AG09309 (cell line): ENCODE measurements around the gene FAIM2.

Experiments used
- DNase-seq: peaks from one replicate; pipeline ENCODE4 v3.0.0-alpha.2; 2010; ENCODE audit warnings: low read depth
- H3K4me3 ChIP-seq: 2 replicates; pipeline ENCODE4 v1.5.1; 2011; ENCODE audit warnings: mild to moderate bottlenecking, low read depth, low read length, moderate library complexity; ENCODE audit not compliant: control insufficient read depth
- CTCF ChIP-seq: IDR thresholded peaks from 2 replicates; pipeline ENCODE4 v1.5.1; 2011; ENCODE audit warnings: mild to moderate bottlenecking, low read depth, low read length, inconsistent platforms; ENCODE audit not compliant: insufficient read depth, control insufficient read depth; ENCODE audit errors: missing control alignments

Gene FAIM2

GRCh38 chr12:49868952-49869815, 34.5 kb downstream of the FAIM2 start:
- DNase-seq = peak; percentile 87

GRCh38 chr12:49868449-49868848, 35.3 kb downstream of the FAIM2 start:
- DNase-seq = no peak
- no peak for TF ChIP-seq CTCF
- H3K4me3 ChIP-seq = no peak overlapping the region

More at GRCh38 chr12:49868952-49869815, 34.5 kb downstream of the FAIM2 start:
- H3K4me3 ChIP-seq = no peak overlapping the region
- no peak for TF ChIP-seq CTCF

- no peak for TF ChIP-seq CTCF
- no peak overlapping the region for H3K4me3 ChIP-seq
- DNase-seq = no peak
These were observed 35.9 kb downstream of the FAIM2 start for GRCh38 chr12:49867570-49868341.

- peak; percentile 97 for TF ChIP-seq CTCF
- H3K4me3 ChIP-seq = no peak overlapping the region
- no peak for DNase-seq
These were observed 36.7 kb downstream of the FAIM2 start for GRCh38 chr12:49866859-49867569.

GRCh38 chr12:49865782-49866135, 37.9 kb downstream of the FAIM2 start:
- DNase-seq = no peak
- H3K4me3 ChIP-seq = no peak overlapping the region
- TF ChIP-seq CTCF = no peak

- TF ChIP-seq CTCF = no peak
- no peak overlapping the region for H3K4me3 ChIP-seq
- no peak for DNase-seq
These were observed 38.5 kb downstream of the FAIM2 start for GRCh38 chr12:49865109-49865781.
